GM06990 (cell line): ENCODE data around the gene SPSB1.

ENCODE experiments used
- DNase-seq: peaks from one replicate; pipeline ENCODE4 v3.0.0-alpha.2; 2011; ENCODE audit not compliant: insufficient read length; ENCODE audit errors: extremely low read depth
- H3K27me3 ChIP-seq: replicated peaks from 2 replicates; pipeline ENCODE4 v1.6.0; 2011; ENCODE audit warnings: low read length; ENCODE audit not compliant: control insufficient read depth, insufficient read depth
- H3K36me3 ChIP-seq: 2 replicates; pipeline ENCODE4 v1.5.1; 2011; ENCODE audit warnings: low read length; ENCODE audit not compliant: control insufficient read depth, insufficient read depth
- H3K4me3 ChIP-seq: replicated peaks from 2 replicates; pipeline ENCODE4 v1.5.1; 2011; ENCODE audit warnings: low read depth, mild to moderate bottlenecking, control low read depth, low read length
- TF ChIP-seq, protein P1 (sequence below): IDR thresholded peaks from 2 replicates; pipeline ENCODE4 v1.5.1; 2011; ENCODE audit warnings: low read length, control low read depth, mild to moderate bottlenecking, inconsistent platforms; ENCODE audit not compliant: insufficient read depth, poor library complexity, severe bottlenecking

SPSB1 gene

GRCh38 chr1:9292361-9293240, at the start of gene SPSB1:
TSS of gene SPSB1 (plus strand) at chr1:9292894. CDS start at chr1:9355892, 62,998 bp downstream.
- H3K36me3 ChIP-seq = no peaks in the 10 kb centered on the region
- TF ChIP-seq, protein P1, sequence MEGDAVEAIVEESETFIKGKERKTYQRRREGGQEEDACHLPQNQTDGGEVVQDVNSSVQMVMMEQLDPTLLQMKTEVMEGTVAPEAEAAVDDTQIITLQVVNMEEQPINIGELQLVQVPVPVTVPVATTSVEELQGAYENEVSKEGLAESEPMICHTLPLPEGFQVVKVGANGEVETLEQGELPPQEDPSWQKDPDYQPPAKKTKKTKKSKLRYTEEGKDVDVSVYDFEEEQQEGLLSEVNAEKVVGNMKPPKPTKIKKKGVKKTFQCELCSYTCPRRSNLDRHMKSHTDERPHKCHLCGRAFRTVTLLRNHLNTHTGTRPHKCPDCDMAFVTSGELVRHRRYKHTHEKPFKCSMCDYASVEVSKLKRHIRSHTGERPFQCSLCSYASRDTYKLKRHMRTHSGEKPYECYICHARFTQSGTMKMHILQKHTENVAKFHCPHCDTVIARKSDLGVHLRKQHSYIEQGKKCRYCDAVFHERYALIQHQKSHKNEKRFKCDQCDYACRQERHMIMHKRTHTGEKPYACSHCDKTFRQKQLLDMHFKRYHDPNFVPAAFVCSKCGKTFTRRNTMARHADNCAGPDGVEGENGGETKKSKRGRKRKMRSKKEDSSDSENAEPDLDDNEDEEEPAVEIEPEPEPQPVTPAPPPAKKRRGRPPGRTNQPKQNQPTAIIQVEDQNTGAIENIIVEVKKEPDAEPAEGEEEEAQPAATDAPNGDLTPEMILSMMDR = peak; percentile 8
- peak; percentile 76 for DNase-seq
- peak within 1 kb of the TSS; percentile 65 for H3K4me3 ChIP-seq
- H3K27me3 ChIP-seq = no peaks in the 10 kb centered on the region

DNA sequence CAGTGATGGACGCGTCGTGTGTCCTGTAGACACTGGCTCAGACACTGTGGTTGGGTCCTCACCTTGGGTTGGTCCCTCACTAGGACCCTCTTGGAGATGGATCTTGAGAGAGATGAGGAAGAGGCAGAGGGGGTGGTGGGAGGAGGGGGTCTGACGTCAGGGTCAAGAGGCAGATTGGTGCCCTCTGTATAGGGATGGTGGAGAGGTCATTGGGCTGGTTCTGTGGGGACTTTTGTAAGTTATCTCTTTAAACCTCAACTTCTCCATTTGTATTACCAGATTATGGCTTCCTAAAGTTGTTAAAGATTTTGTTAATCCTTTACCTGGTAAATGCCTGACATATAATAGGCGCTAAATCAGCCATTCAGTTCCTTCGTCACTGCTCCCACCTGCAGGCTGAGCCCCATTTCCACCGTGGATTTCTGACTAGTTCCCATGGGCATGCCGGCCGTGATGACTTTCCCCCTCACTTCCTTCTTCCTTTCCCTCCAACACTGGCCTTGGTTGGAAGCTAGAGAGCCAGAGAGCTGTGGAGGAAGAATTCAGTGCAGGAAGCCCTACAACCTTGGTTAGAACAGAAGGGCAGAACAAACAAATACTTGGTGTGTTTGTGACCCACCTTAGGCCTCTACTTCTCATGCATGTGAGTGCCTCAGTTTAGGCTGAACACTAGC, 49.5 kb upstream of the SPSB1 start:
- H3K27me3 ChIP-seq = no peaks in the 10 kb centered on the region
- peaks cover 6% of the 10 kb centered on the region for H3K36me3 ChIP-seq
- no peak for DNase-seq
- H3K4me3 ChIP-seq = no peak overlapping the region
- TF ChIP-seq, protein P1 = no peak

GRCh38 chr1:9244501-9245229, 48.0 kb upstream of the SPSB1 start:
- TF ChIP-seq, protein P1 = no peak
- no peaks in the 10 kb centered on the region for H3K27me3 ChIP-seq
- no peak overlapping the region for H3K4me3 ChIP-seq
- peaks cover 6% of the 10 kb centered on the region for H3K36me3 ChIP-seq
- DNase-seq = no peak

- no peaks in the 10 kb centered on the region for H3K27me3 ChIP-seq
- TF ChIP-seq, protein P1 = no peak
- no peak overlapping the region for H3K4me3 ChIP-seq
These were observed 47.5 kb upstream of the SPSB1 start for GRCh38 chr1:9245230-9245619.

DNA sequence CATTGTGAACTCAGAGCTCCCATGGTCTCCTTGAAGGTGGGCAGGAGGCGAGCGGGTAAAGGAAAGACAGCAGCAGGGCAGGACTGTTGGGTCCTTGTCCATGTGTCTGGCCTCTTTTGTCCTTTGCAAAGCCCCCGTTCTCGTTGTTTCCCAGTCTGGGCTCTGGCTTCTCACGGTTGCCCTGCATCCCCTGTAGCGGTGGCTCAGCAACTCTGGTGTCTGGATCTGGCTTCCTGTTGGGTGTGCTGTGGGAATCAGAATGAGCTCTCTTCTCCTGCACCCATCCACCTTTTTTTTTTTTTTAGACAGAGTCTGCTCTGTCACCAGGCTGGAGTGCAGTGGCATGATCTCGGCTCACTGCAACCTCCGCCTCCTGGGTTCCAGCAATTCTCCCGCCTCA, 47.0 kb upstream of the SPSB1 start:
- H3K36me3 ChIP-seq = peaks cover 6% of the 10 kb centered on the region
- TF ChIP-seq, protein P1 = no peak
- H3K4me3 ChIP-seq = no peak overlapping the region
- no peaks in the 10 kb centered on the region for H3K27me3 ChIP-seq
- no peak for DNase-seq

More at GRCh38 chr1:9245230-9245619, 47.5 kb upstream of the SPSB1 start:
- H3K36me3 ChIP-seq = peaks cover 6% of the 10 kb centered on the region
- DNase-seq = no peak
